PC-9 (cell line): Measurements from ENCODE around the gene CYP11A1.

Source experiments
- CTCF ChIP-seq: fragments of 200-600 bp; sonication (generic); conservative IDR thresholded peaks from 2 replicates; pipeline ENCODE4 v1.6.1; 2017; ENCODE audit warnings: mixed run types, antibody characterized with exemption, mild to moderate bottlenecking, moderate library complexity
- EZH2 ChIP-seq: fragments of 200-600 bp; sonication (generic); IDR thresholded peaks from 2 replicates; pipeline ENCODE4 v1.8.0; 2017; ENCODE audit warnings: antibody characterized with exemption, low read depth

DNA sequence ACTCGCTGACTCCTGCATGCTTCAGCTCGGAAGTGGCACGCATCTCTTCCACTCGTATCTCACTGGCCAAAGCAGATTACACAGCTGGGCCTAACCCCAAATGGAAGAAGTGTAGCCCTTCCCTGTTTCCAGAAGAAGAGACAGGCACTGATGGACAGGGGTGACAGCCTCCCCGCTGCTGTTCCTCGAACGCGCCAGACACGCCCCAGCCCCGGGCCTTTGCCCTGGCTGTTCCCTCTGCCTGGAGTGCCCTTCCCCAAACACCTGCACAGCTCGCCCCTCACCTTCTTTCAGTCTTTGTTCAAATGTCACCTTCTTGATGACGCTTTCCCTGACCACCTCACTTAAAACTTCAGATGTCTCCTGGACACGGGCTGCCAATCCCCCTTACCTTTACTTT lies 26.0 kb upstream of the CYP11A1 start:
- TF ChIP-seq CTCF: no peak
- TF ChIP-seq EZH2: no peak
